NOMO-1 treated with DMSO at 0.1 percent for 48 hours (cell line): ENCODE results near the gene GRIA4.
A peak's percentile ranks its signal among the peaks of the same experiment; 100 is the strongest.
"Not testable (repeated sequence)": the region's sequence is repeated elsewhere in the genome, so short reads cannot be mapped to it uniquely, and the experiment has no call there.

Experiments
- DNase-seq: peaks from one replicate; lab custom pipeline; 2025; ENCODE audit not compliant: unreplicated experiment; lab: John Stamatoyannopoulos, UW

GRIA4 gene

DNA sequence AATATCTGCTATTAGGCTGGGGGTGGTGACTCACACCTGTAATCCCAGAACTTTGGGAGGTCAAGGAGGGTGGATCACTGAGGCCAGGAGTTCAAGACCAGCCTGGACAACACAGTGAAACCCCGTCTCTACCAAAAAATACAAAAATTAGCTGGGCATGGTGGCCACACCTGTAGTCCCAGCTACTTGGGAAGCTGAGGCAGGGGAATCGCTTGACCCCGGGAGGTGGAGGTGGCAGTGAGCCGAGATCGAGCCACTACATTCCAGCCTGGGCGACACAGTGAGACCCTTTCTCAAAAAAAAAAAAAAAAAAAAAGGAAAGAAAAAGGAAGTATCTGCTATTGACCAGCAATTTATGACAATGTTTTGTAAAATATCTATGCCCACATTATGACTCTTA is 176.0 kb downstream of the GRIA4 start:
- not testable (repeated sequence) for DNase-seq

DNA sequence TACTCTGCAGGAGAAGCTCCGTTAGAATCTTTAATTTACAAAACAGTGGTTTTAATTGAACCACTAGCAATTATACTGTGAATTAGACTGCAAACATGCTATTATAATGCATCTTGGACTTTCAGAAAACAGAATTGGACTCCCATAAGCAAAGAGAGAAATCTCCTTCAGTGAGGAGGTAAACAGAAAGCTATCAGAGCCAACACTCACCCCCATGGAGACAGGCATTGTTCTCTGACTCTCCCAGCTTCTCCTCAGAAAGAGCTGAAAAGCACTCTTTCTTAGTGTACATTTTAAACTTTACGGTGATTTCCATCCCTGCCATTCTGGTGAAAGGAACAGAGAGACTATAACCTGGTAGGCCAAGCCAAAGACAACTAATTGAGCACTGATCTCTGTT is 176.9 kb downstream of the GRIA4 start:
- DNase-seq, result no peak

DNA sequence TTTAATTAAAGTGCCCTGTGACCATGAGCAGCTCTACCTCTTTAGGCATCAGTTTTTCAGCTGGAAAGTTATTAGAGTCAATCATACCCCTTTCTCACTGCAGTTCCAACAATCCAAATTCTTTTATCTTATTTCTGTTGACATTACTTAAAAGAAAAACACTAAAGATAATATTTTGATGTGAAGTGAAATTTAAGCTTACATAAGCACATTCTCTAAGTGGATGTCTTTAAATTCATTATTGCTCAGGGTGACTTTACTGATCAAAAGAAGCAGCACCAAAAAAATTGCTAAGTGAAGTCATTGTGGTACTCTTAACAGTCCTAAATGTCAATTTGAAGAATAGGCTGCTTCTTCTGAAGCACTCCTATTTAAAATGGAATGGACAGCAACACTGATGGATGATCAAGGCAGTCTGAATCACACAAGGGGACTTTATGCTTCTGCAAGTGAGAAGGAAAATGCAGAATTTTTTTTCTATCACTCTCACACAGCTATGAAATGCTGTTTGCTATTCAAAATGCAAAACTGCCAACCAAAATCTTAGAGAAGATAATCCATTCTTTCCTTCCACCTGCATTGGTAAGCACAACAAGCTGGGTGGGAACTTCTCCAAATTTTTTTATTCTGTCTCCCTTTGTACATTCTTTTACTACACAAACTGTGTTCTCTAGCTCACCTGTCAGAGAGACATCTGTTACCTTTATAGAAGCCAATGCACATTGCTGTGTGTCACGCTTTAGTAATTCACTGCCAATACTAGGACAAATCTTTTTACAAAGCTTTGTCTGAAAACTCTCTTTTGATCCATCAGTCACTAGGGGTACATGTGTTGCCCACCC is 179.9 kb downstream of the GRIA4 start:
- DNase-seq, result no peak

DNA sequence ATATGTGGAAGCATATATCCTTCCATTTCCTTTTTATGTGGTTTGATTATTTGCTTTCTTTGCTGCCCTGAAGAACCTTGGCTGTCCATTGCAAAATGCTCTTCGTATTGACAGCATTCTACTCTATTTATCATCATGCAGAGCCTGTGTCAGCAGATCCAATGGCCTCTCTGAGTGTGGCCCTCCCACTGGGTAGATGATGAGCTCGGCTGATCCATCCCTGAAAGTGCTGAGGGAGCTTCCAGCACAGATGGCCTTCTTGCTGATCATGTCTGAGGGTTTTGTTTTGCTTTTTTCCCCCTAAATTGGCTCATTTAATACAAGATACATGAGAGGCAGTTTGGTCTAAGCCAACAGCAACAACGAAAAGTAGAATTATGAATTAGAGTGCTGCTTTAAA is 181.0 kb downstream of the GRIA4 start:
- no peak for DNase-seq

DNA sequence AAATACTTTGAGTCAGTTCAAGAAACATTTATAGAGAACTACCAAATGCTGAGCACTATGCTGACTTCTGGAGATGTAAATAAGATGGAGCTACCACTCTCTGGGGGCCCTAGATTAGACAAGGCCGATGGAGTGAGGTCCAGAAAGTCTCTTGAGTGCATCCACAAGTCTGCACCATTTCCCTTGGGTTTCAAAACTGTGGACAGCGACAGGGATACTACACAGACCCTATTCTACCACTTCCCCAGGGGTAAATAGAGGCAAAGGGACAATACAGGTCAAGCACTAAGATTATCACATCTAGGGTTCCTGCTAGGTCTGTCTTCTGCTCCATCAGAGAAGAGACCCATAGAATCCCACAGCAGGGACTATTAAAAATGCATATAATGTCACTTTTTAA is 183.2 kb downstream of the GRIA4 start:
- no peak for DNase-seq

DNA sequence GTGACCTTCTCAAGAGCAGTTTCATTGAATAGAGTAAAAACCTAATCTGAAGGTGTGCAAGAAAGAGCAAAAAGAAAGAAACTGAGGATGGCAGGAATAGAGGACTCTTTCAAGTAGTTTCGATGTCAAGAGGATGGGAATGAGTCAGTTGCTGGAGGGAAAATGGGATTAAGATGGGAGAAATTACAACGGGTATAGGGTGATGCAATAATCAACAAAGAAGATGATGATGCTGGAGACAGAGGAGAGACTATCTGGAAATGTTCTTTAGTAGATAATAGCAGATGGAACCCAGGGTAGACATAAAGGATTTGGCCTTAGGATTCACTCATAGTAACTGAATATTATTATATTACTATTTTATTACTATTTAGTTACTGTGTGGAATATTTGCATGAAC is 189.4 kb downstream of the GRIA4 start:
- DNase-seq, result no peak

DNA sequence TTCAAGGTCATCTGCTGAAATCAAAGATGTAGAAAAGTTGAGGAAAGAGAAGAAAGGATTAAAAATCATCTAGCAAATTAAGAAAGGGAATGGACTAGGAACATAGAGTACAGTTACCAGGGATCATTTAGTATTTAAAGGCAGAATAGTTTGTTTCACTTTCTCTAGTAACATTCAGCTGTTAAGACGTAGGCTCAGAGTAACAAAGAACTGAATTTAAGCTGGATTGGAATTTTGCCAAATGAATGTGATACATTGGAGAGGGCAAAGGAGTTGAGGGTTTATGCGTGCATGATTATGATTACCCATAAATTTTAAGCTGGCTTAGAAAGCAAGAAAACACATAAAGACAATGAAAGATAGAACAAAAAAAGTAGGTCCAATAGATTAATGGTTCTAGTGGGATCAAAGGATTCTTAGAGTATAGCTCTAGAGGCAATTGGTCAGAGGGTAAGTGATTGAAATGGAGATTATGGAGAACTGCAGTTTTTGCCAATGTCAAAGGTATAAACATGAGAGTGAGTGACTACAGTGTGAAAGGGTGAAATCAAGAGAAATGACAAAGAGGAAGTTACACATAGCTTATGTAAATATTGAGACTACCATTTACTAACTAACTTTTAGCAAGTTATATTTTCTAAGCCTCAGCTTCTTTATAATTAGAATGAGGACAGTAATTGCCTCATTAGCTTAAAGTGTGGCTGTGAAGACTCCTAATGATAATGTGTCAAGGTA is 190.0 kb downstream of the GRIA4 start:
- peak; percentile 3 for DNase-seq

DNA sequence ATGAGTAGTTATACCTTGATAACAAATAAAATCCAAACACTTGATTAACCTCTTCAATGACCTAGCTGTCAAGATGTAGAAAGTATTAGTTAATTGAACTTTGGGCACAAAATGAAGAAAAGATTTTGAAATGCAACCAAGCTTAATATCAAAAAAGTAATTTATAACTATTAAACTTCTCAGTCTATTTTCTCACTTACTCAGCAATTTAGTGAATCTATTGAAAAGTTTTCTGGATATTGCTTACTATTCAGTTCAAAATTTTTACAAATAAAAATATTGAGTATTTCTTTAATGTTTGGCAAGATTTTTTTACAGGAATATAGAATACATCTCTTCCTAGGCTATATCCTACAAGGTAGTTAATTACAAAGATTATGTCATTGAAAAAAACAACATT is 192.5 kb downstream of the GRIA4 start:
- DNase-seq, result no peak

DNA sequence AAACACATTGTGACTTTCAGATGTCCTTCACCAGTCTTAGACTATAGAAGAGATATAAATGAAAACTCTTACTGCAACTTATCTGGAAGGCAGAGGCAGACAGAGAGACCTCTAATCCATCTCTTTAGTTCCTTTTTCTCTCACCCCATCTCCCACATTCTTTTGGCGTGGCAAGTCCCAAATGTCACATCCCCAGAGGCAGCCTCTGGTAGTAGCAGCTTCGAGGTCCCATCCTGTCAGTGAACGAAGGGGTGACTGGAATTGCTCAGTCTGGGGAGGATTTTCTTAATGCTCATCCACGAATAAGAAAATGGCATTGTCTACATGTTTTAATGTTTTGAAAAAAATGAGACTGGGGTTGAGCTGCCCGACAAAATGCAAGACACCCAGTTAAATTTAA is 201.4 kb downstream of the GRIA4 start:
- DNase-seq, result no peak

DNA sequence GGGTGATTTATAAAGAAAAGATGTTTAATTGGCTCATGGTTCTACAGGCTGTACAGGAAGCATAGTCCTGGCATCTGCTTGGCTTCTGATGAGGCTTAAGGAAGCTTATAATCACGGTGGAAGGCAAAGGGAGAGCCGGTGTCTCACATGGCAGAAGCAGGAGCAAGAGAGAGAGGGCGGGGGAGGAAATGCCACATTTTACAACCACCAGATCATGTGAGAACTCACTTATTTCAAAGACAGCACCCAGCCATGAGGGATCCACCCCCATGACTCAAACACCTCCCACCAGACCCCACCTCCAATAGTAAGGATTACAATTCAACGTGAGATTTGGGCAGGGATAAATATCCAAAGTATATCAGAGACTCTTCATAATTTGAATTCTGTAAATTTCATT is 211.5 kb downstream of the GRIA4 start:
- DNase-seq, result no peak

DNA sequence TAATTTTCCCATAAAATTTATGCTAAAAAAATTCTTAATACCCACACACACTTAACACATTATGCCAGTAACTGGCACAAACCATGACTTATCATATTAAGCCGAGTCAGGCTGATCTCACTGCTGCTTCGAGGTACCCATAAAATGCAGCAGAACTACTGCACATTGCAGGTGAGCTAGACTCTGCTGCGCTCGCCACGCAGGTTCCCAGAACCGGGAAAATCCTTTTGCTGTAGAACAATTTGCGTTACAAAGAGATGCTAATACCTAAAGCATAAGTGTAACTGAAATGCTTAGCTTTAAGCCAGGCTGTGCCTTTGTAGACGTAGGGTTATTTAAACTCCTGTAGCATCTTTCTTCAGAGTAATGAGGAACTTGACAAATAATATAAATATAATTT is 211.9 kb downstream of the GRIA4 start:
- no peak for DNase-seq

DNA sequence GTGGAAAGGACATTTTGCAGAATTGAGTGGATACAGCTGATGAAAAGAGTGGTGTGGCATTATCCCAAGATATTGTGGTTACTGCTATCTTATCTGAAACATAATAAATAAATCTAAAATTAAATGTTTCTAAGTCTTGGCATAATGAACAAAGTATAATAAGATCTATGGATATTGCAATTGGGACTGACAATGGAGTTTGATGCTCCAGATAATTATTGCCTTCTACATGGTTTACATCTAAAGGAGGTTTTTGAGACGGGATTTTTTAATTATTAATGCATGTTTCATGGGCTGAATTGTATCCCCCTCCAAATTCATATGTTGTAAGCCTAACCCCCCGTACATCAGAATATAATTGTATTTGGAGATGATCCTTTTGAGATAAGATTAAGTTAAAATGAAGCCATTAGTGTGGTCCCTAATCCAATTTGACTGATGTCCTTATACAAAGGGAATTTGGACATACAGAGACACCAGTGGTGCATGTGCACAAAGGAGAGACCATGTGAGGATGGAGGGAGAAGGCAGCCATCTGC is 213.7 kb downstream of the GRIA4 start:
- no peak for DNase-seq

DNA sequence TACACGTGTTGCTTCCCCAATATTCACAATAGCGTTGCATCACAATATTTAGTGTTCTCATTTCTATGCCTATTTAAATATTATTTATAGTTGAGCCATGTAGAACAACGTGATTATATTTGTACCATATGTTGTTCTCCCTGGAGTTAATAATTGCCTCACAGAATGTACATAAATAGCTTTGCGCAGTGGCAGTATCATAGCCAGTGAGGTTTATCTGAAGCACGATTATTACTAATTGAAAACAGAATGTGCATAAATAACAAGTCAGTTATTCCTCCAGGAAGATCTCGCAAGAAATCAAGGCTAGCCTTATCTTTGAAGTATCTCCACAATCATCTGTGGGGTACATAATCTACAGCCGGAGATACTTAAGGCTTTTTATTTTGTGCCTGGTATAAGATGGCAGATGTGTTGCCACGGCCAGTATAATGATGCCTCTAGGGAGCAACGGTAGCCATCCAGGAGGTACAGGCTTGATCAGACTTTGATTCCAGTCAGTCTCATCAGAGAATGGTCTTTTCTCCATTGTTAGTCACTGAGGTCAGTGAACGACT is 214.7 kb downstream of the GRIA4 start:
- DNase-seq, result no peak

DNA sequence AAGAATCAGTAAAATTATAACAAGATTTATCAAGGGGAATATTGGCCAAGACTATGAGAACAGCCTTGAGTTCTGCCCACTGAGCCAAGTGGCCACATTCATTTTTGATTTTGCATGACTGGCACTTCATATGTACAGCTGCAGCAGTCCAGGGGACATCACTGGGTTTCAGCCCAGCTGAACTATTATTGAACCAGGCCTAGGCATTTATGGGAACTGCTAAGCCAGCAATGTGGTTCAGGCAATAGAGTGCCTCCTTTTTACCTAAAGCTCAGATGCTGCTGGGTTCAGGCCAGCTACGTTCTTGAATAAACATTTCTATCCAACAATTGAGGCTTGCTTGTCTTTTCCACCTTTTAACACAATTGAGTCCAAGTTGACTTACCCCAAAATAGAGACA is 215.3 kb downstream of the GRIA4 start:
- DNase-seq, result no peak

DNA sequence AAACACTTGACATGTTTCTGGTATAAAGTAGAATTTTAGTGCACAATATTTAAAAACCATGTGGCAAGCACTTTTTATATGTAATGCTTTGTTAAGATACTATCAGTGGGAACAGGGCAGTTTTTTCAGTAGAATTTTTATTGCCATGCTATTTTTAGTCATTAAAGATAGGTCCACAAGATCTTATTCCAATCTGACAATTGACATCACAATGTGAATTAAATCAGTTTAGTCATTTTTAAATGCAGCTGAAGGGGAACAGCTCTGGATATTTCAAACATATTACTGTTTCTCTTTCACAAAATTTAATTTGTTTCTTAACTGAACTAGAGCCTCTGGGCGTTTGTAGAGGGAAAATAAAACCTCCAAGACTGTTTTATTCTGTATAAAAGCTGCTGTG is 218.0 kb downstream of the GRIA4 start:
- DNase-seq, result no peak

DNA sequence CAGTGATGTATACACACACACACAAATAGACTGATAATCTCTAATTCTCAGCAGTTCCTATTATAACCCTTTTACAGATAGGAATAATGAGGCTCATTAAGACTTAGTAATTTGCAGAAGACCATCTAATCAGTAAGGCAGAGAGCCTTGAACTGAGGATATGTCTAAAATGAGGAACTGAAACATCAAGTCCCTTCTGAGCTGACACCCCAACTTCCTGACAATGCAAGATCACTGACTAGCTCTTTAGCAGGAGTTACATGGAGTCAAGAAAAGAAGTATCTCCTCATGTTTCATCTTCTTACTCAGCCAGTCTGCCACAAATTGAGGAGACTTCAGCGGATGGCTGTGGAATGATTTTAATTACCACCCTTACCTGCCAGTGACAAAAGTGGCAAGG is 219.2 kb downstream of the GRIA4 start:
- peak; percentile 80 for DNase-seq

DNA sequence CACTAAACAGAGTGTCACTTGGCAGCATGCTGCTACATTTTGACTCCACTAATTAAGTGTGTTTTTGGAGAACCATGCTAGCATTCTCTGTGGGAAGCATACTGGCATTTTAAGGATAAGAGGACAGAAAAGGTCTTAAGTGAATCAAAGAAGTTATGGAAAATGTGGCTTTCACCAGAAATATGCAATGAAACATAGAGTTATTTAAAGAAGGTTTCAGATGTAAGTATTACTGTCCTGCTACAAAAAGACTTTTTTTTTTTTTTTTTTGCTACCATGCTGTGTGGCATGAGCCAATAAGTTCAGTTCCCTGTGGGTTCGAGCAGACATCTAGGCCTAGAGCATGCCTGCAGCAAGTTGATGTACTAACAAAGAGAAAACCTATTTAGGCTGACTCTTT is 224.6 kb downstream of the GRIA4 start:
- DNase-seq, result no peak

DNA sequence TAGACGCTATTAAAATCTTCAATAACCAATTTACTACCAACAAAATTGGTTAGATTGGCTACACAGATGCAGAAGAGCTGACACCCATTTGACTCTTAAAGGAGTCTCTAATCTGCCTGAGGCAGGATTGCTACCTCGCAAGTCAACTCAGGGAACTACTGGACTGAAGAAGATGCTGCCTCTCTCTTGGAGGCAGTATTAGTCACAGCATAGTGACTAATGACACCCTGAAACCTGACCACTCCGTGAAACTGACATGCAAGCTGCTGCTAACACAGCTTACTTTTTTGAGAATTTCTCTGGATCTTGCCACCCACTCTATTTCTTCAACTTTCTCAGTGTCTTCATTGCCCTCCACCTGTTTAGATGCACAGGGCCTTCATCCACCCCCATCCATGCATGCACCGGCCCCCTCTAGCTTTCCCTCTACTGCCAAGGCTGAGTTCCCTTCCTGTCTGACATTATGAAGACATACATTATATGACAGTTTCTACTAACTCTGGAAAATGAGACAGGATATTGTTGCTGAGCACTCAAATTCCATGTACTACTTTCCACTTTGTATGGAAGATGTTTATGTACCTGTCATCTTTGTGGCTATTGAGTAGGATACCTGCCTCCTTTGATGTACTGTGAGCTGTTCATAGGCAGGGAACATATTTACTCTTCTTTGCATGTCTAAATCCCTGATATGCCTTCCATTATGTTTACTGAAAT is 229.0 kb downstream of the GRIA4 start:
- DNase-seq, result no peak

DNA sequence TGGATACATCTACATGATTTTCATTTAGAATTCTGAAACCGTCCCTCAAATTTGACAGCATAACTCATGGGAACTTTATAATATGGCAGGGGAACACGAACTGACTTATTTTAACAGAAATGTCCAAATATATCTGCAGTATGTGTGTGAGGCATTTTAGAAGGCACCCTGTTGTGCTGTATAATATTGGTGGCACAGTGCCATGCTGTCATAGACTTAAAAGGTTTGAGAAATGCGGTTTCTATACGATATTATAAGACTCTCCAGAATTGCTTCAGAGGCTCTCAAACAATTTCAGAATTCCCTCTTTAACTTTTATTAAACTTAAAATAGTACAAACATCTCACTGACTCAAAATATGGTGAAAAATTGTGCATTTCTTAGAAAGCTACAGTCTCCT is 230.5 kb downstream of the GRIA4 start:
- DNase-seq, result no peak

DNA sequence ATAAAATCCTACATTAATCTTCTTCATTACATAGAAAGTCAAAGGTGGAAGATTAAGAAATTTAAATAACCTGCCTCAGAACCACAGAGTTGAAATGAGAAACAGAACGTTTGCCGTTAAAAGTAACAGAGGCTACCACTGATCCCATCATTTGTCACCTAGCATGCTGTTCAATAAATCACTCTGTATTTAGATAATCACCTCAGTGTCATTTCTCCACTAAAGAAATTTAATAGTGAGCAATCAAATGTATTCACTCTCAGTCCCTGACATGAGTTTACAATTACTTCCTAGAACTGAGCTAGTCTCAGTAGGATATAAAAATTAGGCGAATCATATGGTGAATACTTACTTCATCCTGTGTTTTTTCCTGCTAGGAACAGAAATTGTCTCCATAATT is 242.5 kb downstream of the GRIA4 start:
- no peak for DNase-seq

DNA sequence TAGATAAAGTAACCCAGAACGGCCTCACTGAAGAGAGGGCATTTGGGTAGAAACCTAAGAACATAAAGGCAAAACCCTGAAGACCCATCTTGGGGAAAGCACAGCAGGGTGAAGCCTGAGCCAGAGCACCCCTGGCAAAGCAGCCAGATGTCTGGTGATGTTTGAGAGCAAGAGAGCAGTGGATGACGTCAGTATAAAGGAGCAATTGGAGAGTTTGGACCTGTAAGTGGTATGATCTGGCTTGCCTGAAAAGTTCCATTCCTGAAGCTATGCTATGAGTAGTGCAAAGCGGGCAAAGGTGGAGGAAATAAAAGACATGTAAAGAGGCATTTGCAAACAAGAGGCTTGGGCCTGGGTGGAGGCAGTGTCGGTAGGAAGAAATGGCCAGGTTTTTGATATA is 244.4 kb downstream of the GRIA4 start:
- DNase-seq, result no peak
